Transverse colon (tissue), 4 donors: ENCODE measurements around the gene BMAL1. TPM values are rescaled to one million over a fixed set of nuclear protein-coding genes. Genes with fewer than 3 reads are reported as not detected.

Experiments used
- DNase-seq: peaks from one replicate; pipeline ENCODE4 v3.0.0-alpha.2; 2019
- H3K27ac ChIP-seq, 4 donors: fragments of 200-600 bp; sonication (generic); 2 replicates each; pipeline ENCODE4 v1.5.1; 2016 to 2018; ENCODE audit warnings: inconsistent platforms in 4 of 4
- H3K27me3 ChIP-seq: fragments of 200-600 bp; sonication (generic); 2 replicates; pipeline ENCODE4 v1.5.1; 2017; ENCODE audit warnings: inconsistent platforms
- H3K36me3 ChIP-seq, 4 donors: fragments of 200-600 bp; sonication (generic); 2 replicates each; pipeline ENCODE4 v1.5.1; 2017 to 2019; ENCODE audit warnings: inconsistent platforms in 4 of 4
- H3K4me1 ChIP-seq, 4 donors: fragments of 200-600 bp; sonication (generic); 2 replicates each; pipeline ENCODE4 v1.5.1; 2017 to 2020; ENCODE audit warnings: inconsistent platforms in 4 of 4
- H3K4me3 ChIP-seq, 4 donors: fragments of 200-600 bp; sonication (generic); 1 replicate in 1 of 4; 2 replicates in 3 of 4; pipeline versions ENCODE4 v1.5.1 to v1.6.1; 2017 to 2019; ENCODE audit warnings: inconsistent platforms in 4 of 4
- H3K9me3 ChIP-seq, 2 donors: fragments of 200-600 bp; sonication (generic); 2 replicates each; pipeline ENCODE4 v1.5.1; 2017 to 2019; ENCODE audit warnings: inconsistent platforms in 2 of 2
- CTCF ChIP-seq, 5 experiments: fragments of 200-600 bp in 3 of 5; fragments of 450-650 bp in 2 of 5; sonication (generic) in 3 of 5; IDR thresholded peaks; 1 replicate in 2 of 5; 2 replicates in 3 of 5; pipeline ENCODE4 v1.5.1; 2016 to 2017; ENCODE audit warnings: antibody characterized with exemption in 5 of 5, inconsistent platforms in 3 of 5, mild to moderate bottlenecking in 2 of 5, moderate library complexity in 1 of 5
- EP300 ChIP-seq: sonication (generic); formaldehyde crosslinking; IDR thresholded peaks from one replicate; pipeline ENCODE4 v1.6.1; 2017; ENCODE audit warnings: antibody characterized with exemption, low read depth
- POLR2A ChIP-seq: fragments of 450-650 bp; IDR thresholded peaks from one replicate; pipeline ENCODE4 v1.6.1; 2016; ENCODE audit warnings: antibody characterized with exemption, mild to moderate bottlenecking, moderate library complexity
- POLR2AphosphoS5 ChIP-seq, 3 donors: sonication (generic); formaldehyde crosslinking; IDR thresholded peaks; one replicate each; pipeline ENCODE4 v1.6.1; 2016; ENCODE audit warnings: antibody characterized with exemption in 3 of 3
- WGBS, 2 donors: methylation state at CpG; one replicate each; pipeline ENCODE4 v1.1.5; 2018; ENCODE audit warnings: low coverage in 1 of 2; 5-methylcytosine and 5-hydroxymethylcytosine counted together
- in situ Hi-C, 4 donors: fragments of 200-750 bp; cut with MboI; loops; one replicate each; pipeline versions ENCODE4 v1.15.0 to v1.15.1; 2017; ENCODE audit warnings: low sequenced_read_pairs in 3 of 4, low pct_ligation_motif_present in 1 of 4, low pct_unique_long_range_greater_than_20kb in 1 of 4
- intact Hi-C: fragments of 100-400 bp; cut with DNase I; formaldehyde crosslinking; loops from one replicate; pipeline ENCODE4 v1.15.1; 2023; ENCODE audit warnings: low total_unique reads
- total RNA-seq, 4 donors: library from RNA; depleted of rRNA; stranded (reverse); fragments of >200 nt; gene quantifications; one replicate each; pipeline ENCODE4 v1.1.0, GENCODE V29; 2016

BMAL1 gene
- total RNA-seq, 4 donors from 2014 or later = 20.7 to 48.6 (median 30.8) TPM

- WGBS, 2 donors = 67 to 72% methylated on average over 1 of the region's 1 CpG
- Histone ChIP-seq H3K4me1 (no peaks in the 10 kb centered on the region), H3K9me3 (no peaks in the 10 kb centered on the region), H3K36me3 (no peaks in the 10 kb centered on the region), H3K4me3 (no peak overlapping the region), H3K27ac (no peak overlapping the region), H3K27me3 (no peaks in the 10 kb centered on the region)
- intact Hi-C loops (no loop called here), in situ Hi-C loops (loop anchor here in 1 of 4 donors (25.0 kb wide), 1 partner anchor 104 kb away; no protein-coding TSS in a partner anchor)
- TF ChIP-seq EP300 = no peak
- no peak for TF ChIP-seq POLR2A
- TF ChIP-seq CTCF (IDR thresholded peaks at IDR 0.05) = no peak
- TF ChIP-seq POLR2AphosphoS5 (IDR thresholded peaks at IDR 0.05) = no peak
- DNase-seq = no peak
These were observed 44.3 kb upstream of the BMAL1 start for GRCh38 chr11:13233173-13233745.

GRCh38 chr11:13235895-13236294 is 41.7 kb upstream of the BMAL1 start:
- WGBS, 2 donors = 83 to 86% methylated on average over 3 of the region's 3 CpGs
- intact Hi-C loops = no loop called here

GRCh38 chr11:13236626-13237025 is 41.0 kb upstream of the BMAL1 start:
- DNase-seq = no peak
- Histone ChIP-seq H3K4me3 (no peak overlapping the region), H3K36me3 (no peaks in the 10 kb centered on the region), H3K27me3 (no peaks in the 10 kb centered on the region), H3K27ac (no peak overlapping the region), H3K4me1 (no peaks in the 10 kb centered on the region), H3K9me3 (no peaks in the 10 kb centered on the region)
- WGBS, 2 donors = 46 to 50% methylated on average over 2 of the region's 2 CpGs
- TF ChIP-seq POLR2AphosphoS5 (IDR thresholded peaks at IDR 0.05) (no peak), EP300 (no peak), POLR2A (no peak), CTCF (IDR thresholded peaks at IDR 0.05) (no peak)
- intact Hi-C loops (no loop called here), in situ Hi-C loops (loop anchor here in 1 of 4 donors (25.0 kb wide), 1 partner anchor 101 kb away; no protein-coding TSS in a partner anchor)

More at GRCh38 chr11:13235895-13236294, 41.7 kb upstream of the BMAL1 start:
- in situ Hi-C loops = loop anchor here in 1 of 4 donors (25.0 kb wide), 1 partner anchor 101 kb away; no protein-coding TSS in a partner anchor
- H3K36me3 ChIP-seq = no peaks in the 10 kb centered on the region
- no peak overlapping the region for H3K27ac ChIP-seq
- no peaks in the 10 kb centered on the region for H3K27me3 ChIP-seq
- no peak overlapping the region for H3K4me3 ChIP-seq
- no peak for DNase-seq
- TF ChIP-seq CTCF (IDR thresholded peaks at IDR 0.05) (no peak), POLR2A (no peak), POLR2AphosphoS5 (IDR thresholded peaks at IDR 0.05) (no peak), EP300 (no peak)
- H3K9me3 ChIP-seq = no peaks in the 10 kb centered on the region
- H3K4me1 ChIP-seq = no peaks in the 10 kb centered on the region

GRCh38 chr11:13237761-13238160 is 39.8 kb upstream of the BMAL1 start:
- DNase-seq = no peak
- TF ChIP-seq POLR2A = no peak
- no peak for TF ChIP-seq EP300
- no peak for TF ChIP-seq POLR2AphosphoS5 (IDR thresholded peaks at IDR 0.05)
- no peak for TF ChIP-seq CTCF (IDR thresholded peaks at IDR 0.05)
- in situ Hi-C loops (loop anchor here in 1 of 4 donors (25.0 kb wide), 1 partner anchor 100 kb away; no protein-coding TSS in a partner anchor), intact Hi-C loops (no loop called here)
- Histone ChIP-seq H3K4me1 (no peaks in the 10 kb centered on the region), H3K27ac (no peak overlapping the region), H3K36me3 (no peaks in the 10 kb centered on the region), H3K27me3 (no peaks in the 10 kb centered on the region), H3K4me3 (no peak overlapping the region), H3K9me3 (no peaks in the 10 kb centered on the region)
- WGBS, 2 donors = 82 to 92% methylated on average over 3 to 7 of the region's 7 CpGs
